HuH-7.5 (cell line): Measurements from ENCODE around the gene PSPN.
"Not testable (repeated sequence)": the region's sequence is repeated elsewhere in the genome, so short reads cannot be mapped to it uniquely, and the experiment has no call there.

Source experiments
- DNase-seq: peaks from one replicate; pipeline ENCODE4 v3.0.0; 2011; ENCODE audit warnings: low spot score

Gene PSPN

DNA sequence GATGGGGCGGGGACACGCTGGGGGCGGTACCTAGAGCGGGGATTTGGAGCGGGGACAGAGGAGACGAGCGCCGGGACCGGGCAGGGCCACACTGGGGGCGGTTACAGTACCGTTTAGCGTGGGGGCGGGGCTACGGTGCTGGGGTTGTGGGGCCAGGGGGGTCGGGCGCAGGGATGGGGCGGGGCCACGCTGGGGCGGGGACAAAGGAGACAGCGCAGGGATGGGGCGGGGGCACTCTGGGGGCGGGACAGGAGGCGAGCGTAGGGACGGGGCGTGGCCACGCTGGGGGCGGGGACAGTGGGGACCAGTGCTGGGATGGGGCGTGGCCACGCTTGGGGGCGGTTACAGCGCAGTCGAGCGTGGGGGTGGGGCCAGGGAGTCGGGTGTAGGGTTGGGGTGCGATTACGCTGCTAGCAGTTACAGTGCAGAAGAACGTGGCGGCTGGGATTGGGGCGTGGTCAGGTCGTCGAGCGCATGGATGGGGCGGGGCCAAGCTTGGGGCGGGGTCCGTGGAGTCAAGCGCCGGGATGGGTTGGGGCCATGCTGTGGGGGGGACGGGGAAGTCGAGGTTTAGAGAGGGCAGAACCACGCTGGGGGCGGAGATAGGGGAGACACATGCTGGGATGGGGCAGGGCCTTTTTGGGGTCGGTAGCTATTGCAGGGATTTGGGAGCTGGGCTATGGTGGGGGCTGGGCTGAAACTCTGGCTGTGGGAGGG, 2.5 kb downstream of the PSPN start:
- DNase-seq, result peak; percentile 92

DNA sequence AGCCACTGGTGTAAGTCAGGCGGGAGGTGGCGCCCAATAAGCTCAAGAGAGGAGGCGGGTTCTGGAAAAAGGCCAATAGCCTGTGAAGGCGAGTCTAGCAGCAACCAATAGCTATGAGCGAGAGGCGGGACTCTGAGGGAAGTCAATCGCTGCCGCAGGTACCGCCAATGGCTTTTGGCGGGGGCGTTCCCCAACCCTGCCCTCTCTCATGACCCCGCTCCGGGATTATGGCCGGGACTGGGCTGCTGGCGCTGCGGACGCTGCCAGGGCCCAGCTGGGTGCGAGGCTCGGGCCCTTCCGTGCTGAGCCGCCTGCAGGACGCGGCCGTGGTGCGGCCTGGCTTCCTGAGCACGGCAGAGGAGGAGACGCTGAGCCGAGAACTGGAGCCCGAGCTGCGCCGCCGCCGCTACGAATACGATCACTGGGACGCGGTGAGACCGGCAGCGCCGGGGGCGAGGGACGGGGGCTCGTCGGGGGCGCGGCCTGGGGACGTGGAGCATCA, 3.1 kb downstream of the PSPN start, which contains the start of gene ALKBH7:
Gene ALKBH7 (plus strand): TSS at position 201 of the 502 bp plus-strand sequence. CDS start 27 bp downstream, at position 228.
- peak; percentile 90 for DNase-seq

- DNase-seq, result no peak
Measured at GRCh38 chr19:6364353-6364752, 11.4 kb downstream of the PSPN start.

GRCh38 chr19:6362351-6362801, 13.4 kb downstream of the PSPN start:
- no peak for DNase-seq

DNA sequence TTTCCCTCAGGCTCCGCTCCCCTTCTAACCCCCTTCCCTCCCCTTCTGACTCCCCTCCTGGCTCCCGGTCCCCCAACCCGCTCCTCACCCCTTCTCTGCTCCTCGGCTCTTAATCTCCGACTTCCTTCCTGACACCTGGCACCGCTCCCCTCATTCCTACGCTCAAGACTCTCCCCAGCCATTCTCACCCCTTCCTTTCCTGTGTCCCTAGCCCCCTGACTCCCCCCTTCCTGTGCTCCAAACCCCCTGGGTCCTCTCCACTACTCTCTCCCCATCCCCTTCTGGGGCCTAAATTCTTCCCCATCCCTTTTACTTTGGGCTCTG, 13.7 kb downstream of the PSPN start:
- DNase-seq, result no peak

DNA sequence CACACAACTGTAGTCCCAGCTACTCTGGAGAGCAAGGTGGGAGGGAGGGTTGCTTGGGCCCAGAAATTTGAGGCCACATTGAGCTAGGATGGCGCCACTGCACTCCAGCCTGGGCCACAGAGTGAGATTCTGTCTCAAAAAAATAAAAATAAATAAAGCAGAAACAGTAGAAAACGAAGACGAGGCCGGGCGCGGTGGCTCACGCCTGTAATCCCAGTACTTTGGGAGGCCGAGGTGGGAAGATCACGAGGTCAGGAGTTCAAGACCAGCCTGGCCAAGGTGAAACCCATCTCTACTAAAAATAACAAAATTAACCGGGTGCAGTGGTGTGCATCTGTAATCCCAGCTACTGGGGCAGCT, 14.9 kb downstream of the PSPN start:
- DNase-seq, result not testable (repeated sequence)

GRCh38 chr19:6360445-6360844, 15.3 kb downstream of the PSPN start:
- not testable (repeated sequence) for DNase-seq

DNA sequence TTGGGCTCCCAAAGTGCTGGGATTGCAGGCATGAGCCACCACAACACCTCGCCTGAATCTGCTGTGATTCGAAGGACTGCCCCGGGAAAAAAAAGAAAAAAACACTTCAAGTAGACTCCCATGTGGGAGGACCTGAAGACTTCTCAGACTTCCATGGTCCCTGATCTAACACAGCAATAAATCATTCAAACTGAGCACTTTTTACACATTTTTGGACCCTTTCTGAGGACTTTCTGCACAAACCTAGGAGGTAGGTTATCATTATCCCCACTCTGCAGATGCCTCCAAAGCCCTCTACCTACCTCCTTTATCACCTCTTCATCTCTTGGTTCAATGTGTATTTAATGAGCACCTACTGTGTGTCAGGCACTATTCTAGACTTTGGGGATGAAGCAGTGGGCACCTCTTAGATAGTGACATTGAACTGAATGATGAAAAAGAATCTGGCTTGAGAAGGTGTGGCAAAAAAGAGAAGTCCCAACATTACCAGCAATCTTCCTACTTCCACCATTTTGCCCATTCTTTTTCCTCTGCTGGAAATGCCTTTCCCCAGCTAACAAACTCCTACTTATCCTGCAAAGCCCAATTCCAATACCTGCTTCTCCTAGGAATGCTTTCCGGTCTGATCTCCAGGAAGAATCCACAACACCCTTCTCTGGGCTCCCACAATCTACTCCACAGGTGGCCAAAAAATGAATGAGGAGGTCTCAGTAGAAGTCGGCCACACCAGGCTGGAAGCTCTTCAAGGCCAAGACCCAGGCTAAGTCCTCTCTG, 16.0 kb downstream of the PSPN start:
- no peak for DNase-seq

DNA sequence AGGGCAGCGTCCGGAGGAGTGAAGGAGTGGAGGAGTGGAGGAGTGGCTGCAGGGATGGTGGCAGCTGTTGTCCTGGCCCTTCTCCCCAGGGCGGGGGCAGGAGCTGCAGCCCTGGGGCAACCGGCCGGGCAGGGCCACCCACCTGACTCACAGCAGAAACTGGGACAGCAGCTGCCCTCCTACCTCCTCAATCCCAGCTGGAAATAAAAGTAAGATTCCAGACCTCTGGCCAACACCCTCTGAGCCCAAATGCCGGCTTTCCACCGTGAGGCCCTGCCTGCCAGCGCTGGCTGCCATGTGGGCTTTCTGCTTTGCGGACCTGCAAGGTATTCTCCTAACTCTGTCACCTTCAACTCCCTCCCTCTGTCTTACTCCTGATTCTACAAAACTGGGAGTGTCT, 17.7 kb downstream of the PSPN start:
- DNase-seq, result no peak

- no peak for DNase-seq
Measured at GRCh38 chr19:6357174-6357573, 18.6 kb downstream of the PSPN start.

DNA sequence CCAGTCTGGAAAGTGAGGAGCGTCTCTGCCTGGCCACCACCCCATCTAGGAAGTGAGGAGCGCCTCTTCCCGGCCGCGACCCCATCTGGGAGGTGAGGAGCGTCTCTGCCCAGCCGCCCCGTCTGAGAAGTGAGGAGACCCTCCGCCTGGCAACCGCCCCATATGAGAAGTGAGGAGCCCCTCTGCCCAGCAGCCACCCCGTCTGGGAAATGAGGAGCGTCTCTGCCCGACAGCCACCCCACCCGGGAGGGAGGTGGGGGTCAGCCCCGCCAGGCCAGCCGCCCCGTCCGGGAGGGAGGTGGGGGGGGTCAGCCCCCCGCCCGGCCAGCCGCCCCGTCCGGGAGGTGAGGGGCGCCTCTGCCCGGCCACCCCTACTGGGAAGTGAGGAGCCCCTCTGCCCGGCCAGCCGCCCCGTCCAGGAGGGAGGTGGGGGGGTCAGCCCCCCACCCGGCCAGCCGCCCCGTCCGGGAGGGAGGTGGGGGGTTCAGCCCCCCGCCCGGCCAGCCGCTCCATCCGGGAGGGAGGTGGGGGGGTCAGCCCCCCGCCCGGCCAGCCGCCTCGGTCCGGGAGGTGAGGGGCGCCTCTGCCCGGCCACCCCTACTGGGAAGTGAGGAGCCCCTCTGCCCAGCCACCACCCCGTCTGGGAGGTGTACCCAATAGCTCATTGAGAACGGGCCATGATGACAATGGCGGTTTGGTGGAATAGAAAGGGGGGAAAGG, 20.3 kb downstream of the PSPN start:
- not testable (repeated sequence) for DNase-seq

DNA sequence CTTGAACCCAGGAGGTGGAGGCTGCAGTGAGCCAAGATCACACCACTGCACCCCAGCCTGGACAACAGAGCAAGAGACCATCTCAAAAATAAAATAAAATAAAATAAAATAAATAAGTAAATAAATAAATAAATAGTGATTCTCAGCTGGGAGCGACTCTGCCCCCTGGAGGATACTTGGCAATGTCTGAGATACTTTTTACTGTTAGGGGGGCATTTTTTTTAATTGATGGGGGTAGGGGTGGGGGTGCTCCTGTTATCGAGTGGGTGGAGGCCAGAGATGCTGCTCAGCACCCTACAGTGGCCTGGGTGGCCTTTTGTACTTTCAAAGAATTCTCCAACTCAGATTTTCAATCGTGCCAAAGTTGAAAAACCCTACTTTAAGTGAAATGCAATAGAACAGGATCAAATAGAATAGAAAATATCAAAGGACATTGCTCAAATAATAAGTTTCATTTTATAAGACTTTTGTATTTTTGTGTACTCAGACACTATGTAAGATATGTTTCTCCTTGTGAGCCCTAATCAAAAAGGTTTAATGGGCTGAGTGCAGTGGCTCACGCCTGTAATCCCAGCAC, 21.5 kb downstream of the PSPN start:
- DNase-seq, result no peak

DNA sequence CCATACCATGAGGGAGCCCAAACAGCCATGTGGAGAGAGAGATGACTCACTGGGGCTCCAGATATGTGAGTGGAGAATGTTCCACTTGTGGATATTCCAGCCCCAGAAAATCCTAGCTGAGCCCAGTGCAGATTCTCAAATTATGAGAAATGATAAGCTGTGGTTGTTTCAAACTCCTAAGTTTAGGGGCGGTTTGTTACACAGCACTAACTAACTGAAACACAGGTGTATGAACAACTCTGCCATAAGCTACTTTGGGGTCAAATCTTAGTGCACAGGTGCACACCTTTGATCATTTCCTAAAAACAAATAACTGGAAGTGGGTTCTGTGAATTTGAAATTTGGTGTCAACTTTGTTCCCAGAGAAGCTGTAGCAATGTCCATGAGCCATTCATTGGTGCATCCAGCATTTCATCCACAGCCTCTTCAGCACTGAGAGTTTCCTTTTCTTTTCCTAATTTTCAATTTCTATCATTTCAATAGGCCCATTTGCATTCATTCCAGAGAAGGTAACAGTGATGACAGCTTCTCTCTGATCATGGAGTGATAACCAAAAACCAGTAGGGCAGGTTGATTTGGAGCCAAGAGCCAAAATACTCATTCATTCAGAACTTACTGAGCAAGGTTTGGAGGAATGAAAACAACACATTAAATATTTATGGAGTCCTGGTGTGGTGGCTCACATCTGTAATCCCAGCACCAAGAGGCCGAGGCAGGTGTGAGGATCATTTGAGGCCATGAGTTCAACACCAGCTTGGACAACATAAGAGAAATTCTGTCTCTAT, 23.2 kb downstream of the PSPN start:
- no peak for DNase-seq

DNA sequence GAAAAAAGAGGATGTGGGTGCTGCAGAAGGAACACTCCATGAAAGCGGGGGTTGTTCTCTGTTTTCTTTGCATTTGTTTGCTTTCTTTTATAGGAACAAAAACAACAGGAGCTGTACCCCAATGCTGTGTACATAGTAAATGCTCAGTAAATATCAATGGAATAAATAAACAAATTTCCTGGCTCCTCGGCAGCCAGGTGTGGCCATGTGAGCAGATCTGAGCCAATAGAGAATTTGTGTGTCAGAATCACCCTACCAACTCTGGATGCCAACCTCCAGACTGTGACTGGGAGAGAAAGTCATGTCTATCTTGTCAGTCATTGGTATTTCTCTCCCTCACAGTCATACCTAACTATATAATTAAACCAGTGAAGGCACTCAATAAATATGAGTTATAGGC, 25.0 kb downstream of the PSPN start:
- DNase-seq, result no peak

GRCh38 chr19:6349271-6349670, 26.5 kb downstream of the PSPN start:
- not testable (repeated sequence) for DNase-seq

GRCh38 chr19:6343462-6343861, 32.3 kb downstream of the PSPN start:
- no peak for DNase-seq

- no peak for DNase-seq
Measured at GRCh38 chr19:6340493-6341201, 35.1 kb downstream of the PSPN start.

GRCh38 chr19:6334490-6335285, 41.0 kb downstream of the PSPN start:
- no peak for DNase-seq

- DNase-seq, result no peak
Measured at GRCh38 chr19:6333439-6333838, 42.3 kb downstream of the PSPN start, which contains the start of gene ACER1. Gene ACER1, minus strand, starts transcription at chr19:6333612. Its CDS starts 61 bp downstream, at chr19:6333551.

DNA sequence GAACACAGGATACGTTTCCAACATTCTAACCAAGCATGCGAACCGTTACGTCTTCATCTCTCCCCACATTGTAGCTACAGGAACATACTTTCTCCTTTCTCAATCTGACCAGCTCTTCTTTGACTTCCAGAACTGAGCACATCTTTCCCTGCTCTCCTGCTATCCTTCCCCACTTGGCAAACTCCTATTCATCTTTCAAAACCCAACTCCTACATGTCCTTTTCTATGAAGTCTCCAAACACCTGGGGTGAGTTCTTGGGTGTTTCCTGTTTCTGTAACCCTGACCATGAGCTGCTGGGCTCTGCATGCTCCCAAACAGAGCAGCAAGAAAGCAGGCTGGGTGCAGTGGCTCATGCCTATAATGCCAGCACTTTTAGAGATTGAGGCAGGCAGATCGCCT, 48.9 kb downstream of the PSPN start:
- no peak for DNase-seq
